SK-MEL-5 (cell line): ENCODE measurements around the gene RBPJ. TPM values are rescaled to one million over a fixed set of nuclear protein-coding genes. Genes with fewer than 3 reads are reported as not detected.
"Not testable (repeated sequence)": the region's sequence is repeated elsewhere in the genome, so short reads cannot be mapped to it uniquely, and the experiment has no call there.

Experiments used
- DNase-seq: peaks from one replicate; pipeline ENCODE4 v3.0.0-alpha.2; 2016; ENCODE audit warnings: low read depth, low spot score
- in situ Hi-C: cut with HindIII; loops from 2 replicates; pipeline ENCODE4 v1.10.0; 2016; ENCODE audit warnings: low sequenced_read_pairs, high pct_unique_total_duplicates, low pct_unique_long_range_greater_than_20kb
- total RNA-seq: library from RNA; depleted of rRNA; stranded (reverse); fragments of >200 nt; shearing (Covaris generic); gene quantifications from 2 replicates; pipeline ENCODE4 v1.2.3, GENCODE V29; 2014

The RBPJ gene
- total RNA-seq, 1 experiment from 2014 or later: 46.2 TPM

DNA sequence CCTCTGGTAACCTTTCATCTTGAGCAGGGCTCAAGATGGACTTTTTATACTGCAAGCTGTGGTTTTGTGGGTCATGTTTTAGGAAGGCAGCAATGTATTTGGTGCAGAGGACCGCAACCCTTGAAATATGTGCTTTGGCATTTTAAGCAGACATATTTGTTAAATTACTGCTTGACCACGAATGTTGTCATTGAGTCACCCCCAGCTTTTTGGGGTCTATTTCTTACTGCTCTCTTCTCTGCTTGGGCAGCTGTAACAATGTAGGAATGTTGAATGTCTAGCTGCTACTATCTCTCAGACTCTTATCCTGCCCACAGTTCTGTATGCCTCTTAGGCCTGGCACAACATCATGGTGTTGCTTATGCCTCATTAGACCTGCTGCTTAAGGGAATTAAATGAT is 6.0 kb downstream of the RBPJ start:
- no peak for DNase-seq

GRCh38 chr4:26330186-26330787 is 9.5 kb downstream of the RBPJ start:
- in situ Hi-C loops: no loop called here

More for the DNA sequence above, 6.0 kb downstream of the RBPJ start:
- in situ Hi-C loops: no loop called here

GRCh38 chr4:26330946-26331345 is 10.1 kb downstream of the RBPJ start:
- DNase-seq: no peak
- in situ Hi-C loops: no loop called here

More at GRCh38 chr4:26330186-26330787, 9.5 kb downstream of the RBPJ start:
- DNase-seq: peak; percentile 80

DNA sequence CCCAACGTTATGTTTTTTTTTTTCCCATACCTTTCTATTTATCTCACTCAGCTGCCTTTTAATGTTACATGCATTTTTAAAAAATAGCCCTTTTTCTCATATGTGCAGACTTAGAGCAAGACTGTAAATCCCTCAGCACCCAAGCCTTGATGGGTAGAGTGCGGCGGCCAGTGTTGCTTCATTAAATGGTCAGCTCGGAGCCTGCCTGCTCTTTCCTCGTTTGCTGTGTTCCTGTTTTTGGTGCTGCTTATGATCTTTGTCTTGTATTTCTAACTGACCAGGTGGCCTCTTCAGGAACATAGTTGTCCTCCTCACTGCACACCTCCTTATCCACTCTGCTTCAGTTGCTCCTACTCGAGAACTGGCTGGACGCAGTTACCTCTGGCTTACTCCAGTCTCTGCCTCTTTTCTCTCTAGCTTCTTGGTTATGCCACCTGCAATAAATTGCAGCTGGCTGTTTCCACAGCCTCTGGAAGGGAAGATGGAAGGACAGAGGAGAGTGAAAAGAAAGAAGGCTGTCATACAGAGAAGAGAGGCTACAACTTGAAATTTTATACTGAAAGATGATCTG is 10.7 kb downstream of the RBPJ start:
- in situ Hi-C loops: no loop called here
- DNase-seq: no peak

DNA sequence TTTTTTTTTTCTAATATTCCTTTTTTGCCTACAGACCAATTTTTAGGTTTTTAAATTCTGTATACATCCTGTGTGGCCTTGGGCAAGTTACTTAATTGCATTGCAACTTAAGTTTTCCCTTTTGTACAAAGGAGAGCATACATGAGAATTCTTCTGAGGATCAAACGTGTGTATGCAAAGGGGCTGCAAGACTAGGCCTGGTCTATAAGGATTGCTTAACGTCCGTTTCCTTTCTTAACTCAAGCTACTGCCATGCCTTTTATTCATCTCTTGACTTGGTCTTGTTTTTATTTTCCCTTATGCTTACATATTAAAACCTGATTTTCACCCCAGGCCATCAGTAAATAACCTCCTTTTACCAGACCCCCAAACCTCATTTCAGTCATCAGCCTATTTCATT is 13.6 kb downstream of the RBPJ start:
- peak; percentile 23 for DNase-seq
- in situ Hi-C loops: no loop called here

GRCh38 chr4:26337612-26338011 is 16.8 kb downstream of the RBPJ start:
- in situ Hi-C loops: no loop called here
- DNase-seq: no peak

DNA sequence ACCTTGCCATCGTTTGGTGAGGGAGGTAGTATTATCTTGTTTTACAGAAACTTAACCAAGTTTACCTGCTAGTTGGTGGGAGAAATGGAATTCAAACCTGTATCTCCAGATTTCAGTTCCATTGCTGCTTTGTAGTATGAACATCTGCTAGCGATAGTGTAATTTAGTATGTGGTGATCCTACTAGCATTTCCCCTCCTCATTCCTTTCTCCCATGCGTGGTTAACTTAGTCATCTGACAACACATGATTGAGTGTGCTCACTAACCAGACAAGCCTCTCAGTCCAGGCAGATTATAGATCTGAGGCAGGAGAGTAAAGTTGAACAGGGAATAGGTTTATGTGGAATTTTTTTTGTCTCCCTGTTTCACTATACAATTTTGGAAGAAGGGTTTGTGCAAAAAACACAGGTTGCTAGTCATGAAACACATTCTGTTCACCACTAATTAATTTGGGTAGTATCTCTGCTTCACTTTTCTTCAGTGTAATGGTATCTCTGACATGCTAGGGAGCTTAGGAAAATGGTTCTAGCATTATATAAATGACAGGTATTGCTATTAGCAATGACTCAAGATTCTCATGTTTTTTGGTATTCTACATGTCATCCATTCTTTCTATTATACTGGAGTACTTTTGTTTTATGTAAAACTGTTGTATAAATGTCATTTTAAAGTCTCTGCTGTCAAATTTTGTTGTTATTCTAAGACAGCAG is 21.7 kb downstream of the RBPJ start:
- in situ Hi-C loops: no loop called here
- DNase-seq: peak; percentile 77

GRCh38 chr4:26343038-26343398 is 22.2 kb downstream of the RBPJ start:
- in situ Hi-C loops: no loop called here
- peak; percentile 74 for DNase-seq

DNA sequence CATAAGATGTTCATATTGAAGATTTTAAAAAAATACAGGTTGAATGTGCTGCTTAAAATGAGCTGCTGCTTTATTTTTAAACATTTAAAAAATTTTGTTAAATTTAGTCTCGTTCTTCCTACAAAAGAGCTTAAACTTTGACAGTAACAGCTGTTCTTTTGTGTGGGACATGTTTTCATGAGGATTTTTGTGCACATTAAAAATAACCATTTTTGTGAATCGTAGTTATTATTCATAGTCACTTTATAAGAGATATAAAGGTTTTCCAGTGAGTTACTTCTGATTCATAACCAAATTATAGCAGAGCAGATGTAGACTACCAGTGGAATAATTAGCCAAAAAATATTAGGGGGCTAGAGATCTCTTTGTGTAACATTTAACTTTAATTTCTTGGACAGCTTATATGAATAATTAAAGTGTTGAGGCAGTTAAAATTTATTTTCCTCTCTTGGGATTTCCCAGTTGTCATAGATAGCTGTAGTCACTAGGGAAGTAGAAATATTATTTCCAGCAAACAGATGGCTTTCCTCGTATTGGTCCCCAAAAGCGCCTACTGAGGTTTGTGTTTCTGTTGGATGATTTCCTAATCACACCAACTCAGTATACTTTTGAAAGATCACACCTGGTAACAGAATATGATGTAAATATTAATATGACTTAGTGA is 24.2 kb downstream of the RBPJ start:
- DNase-seq: no peak
- in situ Hi-C loops: no loop called here

GRCh38 chr4:26345565-26345938 is 24.7 kb downstream of the RBPJ start:
- no peak for DNase-seq
- in situ Hi-C loops: no loop called here

- in situ Hi-C loops: no loop called here
- DNase-seq: no peak
These were observed 25.4 kb downstream of the RBPJ start for GRCh38 chr4:26346203-26346620.

- in situ Hi-C loops: no loop called here
- DNase-seq: peak; percentile 28
These were observed 28.7 kb downstream of the RBPJ start for GRCh38 chr4:26349496-26349895.

DNA sequence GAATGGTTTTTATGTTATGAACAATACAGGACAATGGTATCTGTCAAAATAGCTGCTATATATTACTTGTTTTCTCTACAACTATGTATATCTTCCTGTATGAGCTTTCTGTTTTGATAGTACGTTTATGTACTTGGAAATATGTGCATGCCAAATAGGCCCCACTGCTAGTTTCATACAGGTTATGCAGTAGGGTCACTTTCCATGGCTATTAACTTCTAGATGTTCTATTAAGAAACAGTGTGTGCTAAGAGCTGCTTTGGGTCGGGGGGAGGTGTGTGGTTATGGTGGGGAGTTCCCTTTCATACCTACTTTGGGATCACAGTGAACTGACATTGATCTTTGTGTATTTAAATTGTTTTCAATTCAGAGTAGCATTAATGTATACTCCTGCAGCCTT is 30.9 kb downstream of the RBPJ start:
- in situ Hi-C loops: no loop called here
- DNase-seq: no peak

GRCh38 chr4:26354491-26354890 is 33.7 kb downstream of the RBPJ start:
- in situ Hi-C loops: no loop called here

DNA sequence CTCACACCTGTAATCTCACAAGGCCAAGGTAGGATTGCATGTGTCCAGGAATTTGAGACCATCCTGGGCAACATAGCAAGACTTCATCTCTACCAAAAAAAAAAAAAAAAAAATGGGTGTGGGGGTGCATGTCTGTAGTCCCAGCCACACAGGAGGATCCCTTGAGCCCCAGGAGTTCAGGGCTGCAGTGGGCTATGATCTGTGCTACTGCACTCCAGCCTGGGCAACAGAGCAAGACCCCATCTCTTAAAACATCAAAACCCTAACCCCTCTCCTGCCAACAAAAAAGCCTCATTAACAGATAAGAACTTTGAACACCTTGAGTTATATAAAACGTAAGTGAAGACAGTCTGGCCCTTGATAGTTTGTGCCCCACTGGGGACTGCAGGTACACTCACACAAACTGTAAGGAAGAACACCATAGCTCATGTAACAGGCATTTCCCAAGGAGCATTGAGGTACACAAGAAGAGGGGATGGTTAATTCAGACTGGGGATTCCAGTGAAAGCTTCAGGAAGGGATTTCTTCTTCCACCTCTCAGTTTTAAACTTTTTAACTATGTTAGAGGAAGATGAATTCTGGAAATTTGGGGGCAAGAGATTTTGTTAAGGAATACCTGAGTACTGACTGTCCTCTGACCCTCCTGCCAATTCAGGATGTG is 34.7 kb downstream of the RBPJ start:
- DNase-seq: no peak
- in situ Hi-C loops: no loop called here

More at GRCh38 chr4:26354491-26354890, 33.7 kb downstream of the RBPJ start:
- no peak for DNase-seq

DNA sequence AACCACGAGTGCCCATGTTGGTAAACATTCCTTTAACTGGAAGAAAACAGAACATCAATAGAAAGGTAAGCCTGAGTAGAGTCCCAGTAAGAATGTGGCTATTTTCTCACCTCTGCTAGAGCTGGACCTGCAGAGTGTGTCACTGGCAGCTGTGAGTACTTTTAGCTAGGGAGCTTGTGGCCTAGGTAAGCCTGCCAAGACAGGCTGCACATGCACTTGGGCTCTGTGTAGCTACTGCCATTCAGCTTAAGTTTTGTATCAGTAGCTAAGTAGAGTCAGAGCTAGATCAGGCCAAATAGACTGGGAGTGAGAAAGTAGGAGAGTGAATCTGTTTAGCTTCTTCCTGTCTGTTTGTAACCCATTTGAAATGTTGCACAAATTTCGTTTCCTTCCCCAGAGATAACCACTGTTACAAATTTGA is 35.3 kb downstream of the RBPJ start:
- DNase-seq: no peak
- in situ Hi-C loops: no loop called here

DNA sequence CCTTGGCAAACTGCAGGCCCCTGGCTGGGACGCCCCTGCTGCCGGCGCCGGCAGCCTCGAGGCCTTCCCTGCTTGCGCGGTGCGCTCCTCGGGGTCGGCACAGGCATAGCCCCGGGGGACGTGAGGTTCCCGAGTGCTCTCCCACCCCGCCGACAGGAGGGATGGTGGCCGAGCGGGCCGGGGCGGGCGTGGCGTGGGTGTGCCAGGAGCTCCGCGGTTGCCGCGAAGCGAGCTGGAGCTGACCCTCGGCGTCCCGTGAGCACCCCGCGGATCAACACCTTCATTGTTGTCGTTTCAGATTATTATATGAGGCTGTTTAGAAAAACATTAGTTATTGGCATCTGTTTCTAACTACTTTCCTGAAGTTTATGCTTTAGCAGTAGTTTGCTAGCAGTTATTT is 38.7 kb downstream of the RBPJ start:
- in situ Hi-C loops, DNase-seq: not testable (repeated sequence)

GRCh38 chr4:26360273-26360672 is 39.5 kb downstream of the RBPJ start:
- no peak for DNase-seq
- in situ Hi-C loops: no loop called here
